MCF 10A (cell line): ENCODE results near the gene ZBTB2. TPM values are rescaled to one million over a fixed set of nuclear protein-coding genes. Genes with fewer than 3 reads are reported as not detected.
A peak's percentile ranks its signal among the peaks of the same experiment; 100 is the strongest.
"Not testable (repeated sequence)": the region's sequence is repeated elsewhere in the genome, so short reads cannot be mapped to it uniquely, and the experiment has no call there.

Experiments used
- BruUV-seq: library from RNA; stranded (reverse); fragments of 400-500 nt; replicated peaks from 2 replicates; lab custom pipeline; 2021; lab: Mats Ljungman, UMichigan
- CTCF ChIA-PET: fragments of 300-600 bp; sonication (Branson Sonifier 250); formaldehyde crosslinking; extraction: SDS; loops from one replicate; lab custom pipeline; 2021; ENCODE audit warnings: antibody characterized with exemption, inconsistent platforms; lab: Yijun Ruan, JAX
- POLR2A ChIA-PET: fragments of 300-600, 350-650 bp; sonication (Branson Sonifier 250); formaldehyde crosslinking; extraction: SDS; loops from one replicate; lab custom pipeline; 2020; ENCODE audit warnings: antibody characterized with exemption, inconsistent platforms; lab: Yijun Ruan, JAX
- DNase-seq: peaks from one replicate; pipeline ENCODE4 v3.0.0-alpha.2; 2018; ENCODE audit not compliant: unreplicated experiment
- H3K27ac Mint-ChIP-seq: one replicate; pipeline ENCODE4 v1.8.0; 2022; ENCODE audit warnings: mild to moderate bottlenecking, low read depth, mixed read lengths; ENCODE audit not compliant: unreplicated experiment
- H3K27me3 Mint-ChIP-seq: one replicate; pipeline ENCODE4 v1.8.0; 2022; ENCODE audit warnings: mixed read lengths; ENCODE audit not compliant: insufficient read depth, unreplicated experiment
- H3K36me3 Mint-ChIP-seq: one replicate; pipeline ENCODE4 v1.8.0; 2022; ENCODE audit warnings: mild to moderate bottlenecking, moderate library complexity, mixed read lengths; ENCODE audit not compliant: insufficient read depth, unreplicated experiment
- H3K4me1 Mint-ChIP-seq: one replicate; pipeline ENCODE4 v1.8.0; 2022; ENCODE audit warnings: mixed read lengths; ENCODE audit not compliant: insufficient read depth, unreplicated experiment
- H3K4me3 Mint-ChIP-seq: one replicate; pipeline ENCODE4 v1.8.0; 2022; ENCODE audit warnings: mild to moderate bottlenecking, moderate library complexity, mixed read lengths; ENCODE audit not compliant: unreplicated experiment
- H3K9me3 Mint-ChIP-seq: one replicate; pipeline ENCODE4 v1.8.0; 2022; ENCODE audit warnings: mixed read lengths; ENCODE audit not compliant: unreplicated experiment
- CTCF ChIP-seq: fragments of 200-600 bp; IDR thresholded peaks from one replicate; pipeline ENCODE4 v1.8.0; 2022; ENCODE audit warnings: antibody characterized with exemption, mild to moderate bottlenecking; ENCODE audit not compliant: unreplicated experiment
- intact Hi-C: fragments of 100-400 bp; cut with micrococcal nuclease; formaldehyde crosslinking; loops from 2 replicates; pipeline ENCODE4 v1.14.1; 2022
- total RNA-seq: library from RNA; stranded (reverse); gene quantifications from 2 replicates; pipeline ENCODE4 v1.2.3, GENCODE V29; 2022

ZBTB2 gene
- total RNA-seq, 1 experiment from 2014 or later = 15.6 TPM

DNA sequence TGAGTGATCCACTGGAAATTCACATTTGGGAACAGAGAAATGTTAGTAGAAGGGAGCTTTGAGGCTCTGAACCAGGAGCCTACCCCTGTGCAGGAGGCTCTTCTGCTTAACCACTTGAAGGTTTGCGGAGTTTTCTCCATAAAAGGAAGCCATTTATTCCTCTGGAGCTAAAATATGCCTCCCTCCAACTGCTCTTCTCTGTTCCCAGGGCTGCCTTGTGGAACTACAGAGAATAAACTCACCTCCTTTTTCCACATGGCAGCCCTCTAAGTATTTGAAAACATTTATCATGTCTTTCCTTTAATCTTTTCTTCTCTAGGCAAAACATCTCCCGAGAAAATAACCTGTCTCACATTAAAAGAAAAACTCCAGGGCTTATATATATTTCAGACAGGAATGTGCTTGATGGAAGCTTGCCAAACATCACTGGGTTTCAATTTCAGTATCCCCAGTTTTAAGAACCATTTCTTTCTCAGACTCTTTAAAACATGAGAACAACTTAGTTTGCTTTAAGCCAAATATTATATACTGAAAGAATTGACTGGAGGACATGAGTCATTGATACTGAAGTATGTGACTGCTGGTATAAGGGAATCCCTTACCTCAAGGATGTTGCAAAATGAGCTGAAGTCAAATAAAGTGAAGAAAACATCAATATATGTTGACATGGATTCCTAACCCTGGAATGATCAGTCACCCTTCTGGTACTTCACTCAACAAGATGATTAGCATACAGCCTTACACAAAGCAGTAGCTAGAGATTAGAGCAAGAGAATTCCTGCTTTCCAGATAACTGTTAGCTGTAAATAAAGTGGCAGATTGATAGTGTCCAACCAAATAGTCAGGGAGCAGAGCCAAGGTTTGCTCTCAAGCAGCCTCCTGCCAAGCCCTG lies 74.0 kb downstream of the ZBTB2 start:
- H3K4me1 Mint-ChIP-seq = peaks cover 9% of the 10 kb centered on the region
- DNase-seq = peak; percentile 64
- H3K9me3 Mint-ChIP-seq = no peaks in the 10 kb centered on the region
- no peak overlapping the region for H3K27ac Mint-ChIP-seq
- TF ChIP-seq CTCF = no peak
- H3K36me3 Mint-ChIP-seq = peaks cover 3% of the 10 kb centered on the region
- ChIA-PET POLR2A (interaction anchor here (0.8 to 1.6 kb wide), 2 partner anchors 308 to 313 kb away, joined by 4 to 7 read pairs; no protein-coding TSS in a partner anchor), CTCF (interaction anchor here (0.5 to 1.7 kb wide), 5 partner anchors 9 to 404 kb away, joined by 3 to 13 read pairs (median 3); no protein-coding TSS in a partner anchor)
- intact Hi-C loops = no loop called here
- no TSS peak for BruUV-seq
- no peak overlapping the region for H3K4me3 Mint-ChIP-seq
- H3K27me3 Mint-ChIP-seq = no peaks in the 10 kb centered on the region

DNA sequence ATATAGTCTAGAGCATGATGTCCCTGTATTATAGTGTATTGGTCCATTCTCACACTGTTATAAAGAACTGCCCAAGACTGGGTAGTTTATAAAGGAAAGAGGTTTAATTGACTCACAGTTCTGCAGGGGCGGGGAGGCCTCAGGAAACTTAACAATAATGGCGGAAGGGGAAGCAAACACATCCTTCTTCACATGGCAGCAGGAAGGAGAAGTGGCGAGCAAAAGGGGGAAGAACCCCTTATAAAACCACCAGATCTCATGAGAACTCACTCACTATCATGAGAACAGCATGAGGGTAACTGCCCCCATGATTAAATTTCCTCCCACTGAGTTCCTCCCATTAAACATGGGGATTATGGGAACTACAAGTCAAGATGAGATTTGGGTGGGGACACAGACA lies 75.7 kb downstream of the ZBTB2 start:
- BruUV-seq, H3K4me1 Mint-ChIP-seq, H3K27ac Mint-ChIP-seq, POLR2A ChIA-PET, H3K27me3 Mint-ChIP-seq, H3K9me3 Mint-ChIP-seq, DNase-seq, intact Hi-C loops, H3K4me3 Mint-ChIP-seq, H3K36me3 Mint-ChIP-seq, CTCF ChIA-PET: not testable (repeated sequence)

Other genes with a start within 250 kb of the ZBTB2 start
- 0.34 and 0.63 TPM in 2 replicates for gene AKAP12, start 151.6 kb downstream of the ZBTB2 start, total RNA-seq
- gene RMND1, start 60.6 kb upstream of the ZBTB2 start, total RNA-seq = 32.9 and 37.6 TPM in 2 replicates
- not detected in 2 replicates for gene CCDC170, start 102.5 kb upstream of the ZBTB2 start, total RNA-seq